HFF-Myc (cell line): ENCODE measurements around the gene LENG1.
"Not testable (repeated sequence)": the region's sequence is repeated elsewhere in the genome, so short reads cannot be mapped to it uniquely, and the experiment has no call there.

Experiments
- DNase-seq: peaks from one replicate; pipeline ENCODE4 v3.0.0-alpha.2; 2011; ENCODE audit warnings: low read depth; ENCODE audit errors: extremely low read depth
- H3K4me3 ChIP-seq: replicated peaks from 2 replicates; pipeline ENCODE4 v1.5.1; 2011; ENCODE audit warnings: low read depth, mild to moderate bottlenecking, control low read depth, low read length
- CTCF ChIP-seq: IDR thresholded peaks from 2 replicates; pipeline ENCODE4 v1.5.1; 2012; ENCODE audit warnings: mild to moderate bottlenecking, low read depth, low read length, control low read depth; ENCODE audit errors: missing control alignments

Gene LENG1

GRCh38 chr19:54189735-54190502 lies 30.4 kb upstream of the LENG1 start:
- TF ChIP-seq CTCF: no peak
- DNase-seq: peak; percentile 100
- peak overlapping the region; percentile 76 for H3K4me3 ChIP-seq

- no peak for TF ChIP-seq CTCF
- H3K4me3 ChIP-seq: peak within 1 kb of the TSS; percentile 76
- no peak for DNase-seq
Observed at GRCh38 chr19:54189145-54189734, 29.7 kb upstream of the LENG1 start, which contains the start of gene MBOAT7. Gene MBOAT7, minus strand, starts transcription at chr19:54189580. Its CDS starts 1,072 bp downstream, at chr19:54188508.

GRCh38 chr19:54188215-54188871 lies 28.8 kb upstream of the LENG1 start:
- TF ChIP-seq CTCF: no peak
- DNase-seq: no peak
- H3K4me3 ChIP-seq: peak overlapping the region; percentile 76

GRCh38 chr19:54186934-54187381 lies 27.4 kb upstream of the LENG1 start:
- no peak for TF ChIP-seq CTCF
- no peak for DNase-seq

GRCh38 chr19:54186351-54186750 lies 26.8 kb upstream of the LENG1 start:
- no peak overlapping the region for H3K4me3 ChIP-seq
- TF ChIP-seq CTCF: no peak
- DNase-seq: no peak

More at GRCh38 chr19:54186934-54187381, 27.4 kb upstream of the LENG1 start:
- H3K4me3 ChIP-seq: no peak overlapping the region

GRCh38 chr19:54183431-54183830 lies 23.9 kb upstream of the LENG1 start:
- DNase-seq: no peak
- no peak for TF ChIP-seq CTCF
- no peak overlapping the region for H3K4me3 ChIP-seq

- not testable (repeated sequence) for H3K4me3 ChIP-seq, DNase-seq
Observed at GRCh38 chr19:54181894-54182293, 22.4 kb upstream of the LENG1 start.
